Measurements from ENCODE around the gene SERGEF. TPM values are rescaled to one million over a fixed set of nuclear protein-coding genes. Genes with fewer than 3 reads are reported as not detected.

SERGEF gene
- total and polyA plus RNA-seq, 2 experiments from 2014 or later = 18.3 to 23.2 TPM

DNA sequence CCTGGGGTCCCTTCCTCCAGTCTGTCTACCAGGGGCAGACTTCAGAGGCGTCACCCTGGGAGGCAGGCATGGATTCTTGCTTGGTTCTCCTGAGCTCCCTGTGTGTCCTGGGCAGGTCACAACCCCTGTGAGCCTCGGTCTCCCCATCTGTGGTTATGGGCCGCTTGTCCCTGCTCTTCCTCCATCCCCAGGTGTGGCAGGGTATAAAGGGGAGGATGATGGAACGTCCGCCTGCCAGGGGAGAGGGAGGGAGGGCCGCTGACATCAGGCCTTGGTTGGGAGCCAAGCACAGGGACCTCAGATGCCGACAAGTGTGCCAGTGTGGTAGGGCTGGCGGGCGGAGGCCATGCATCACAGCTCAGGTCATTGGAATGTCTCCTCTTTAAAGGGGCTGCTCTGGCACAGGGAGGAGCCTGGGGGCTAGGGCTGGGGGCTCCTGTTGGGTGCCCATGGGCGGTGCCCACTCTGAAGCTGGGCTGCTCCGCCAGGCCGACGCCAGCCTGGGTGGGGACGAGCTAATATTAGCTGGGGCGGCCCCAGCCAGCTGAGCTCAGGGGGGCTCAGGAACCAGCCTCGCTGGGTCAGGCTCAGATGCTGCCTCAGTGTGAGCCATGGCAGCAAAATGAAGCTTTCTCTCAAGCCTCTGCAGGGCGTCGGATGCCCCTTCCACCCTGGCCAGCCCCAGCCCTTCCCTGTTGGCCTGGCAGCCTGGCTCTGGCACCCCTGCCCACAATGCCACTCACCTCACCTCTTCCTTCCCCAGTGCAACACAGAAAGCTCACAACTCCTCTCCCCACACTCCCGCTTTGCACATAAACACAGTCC lies 265.5 kb downstream of the SERGEF start:
- no peaks in the 10 kb centered on the region for H3K36me3 ChIP-seq (ENCODE audit: low read depth)
- no peak overlapping the region for H3K27ac ChIP-seq
- H3K9me2 ChIP-seq (ENCODE audit: insufficient read depth) = no peaks in the 10 kb centered on the region
- peaks cover 11% of the 10 kb centered on the region; the same call in 1 of the 2 replicates for H3K27me3 ChIP-seq (replicated peaks; ENCODE audit: insufficient read depth)
- no peaks in the 10 kb centered on the region for H3K9me3 ChIP-seq (ENCODE audit: low read depth)
- TF ChIP-seq EZH2 (IDR thresholded peaks at IDR 0.05; ENCODE audit: insufficient read depth, poor library complexity, severe bottlenecking) (no peak), EZH2phosphoT487 (IDR thresholded peaks at IDR 0.05; ENCODE audit: insufficient read depth, low read depth) (no peak)
- no peak overlapping the region for H3K4me3 ChIP-seq
- no peak overlapping the region for H3K4me2 ChIP-seq (ENCODE audit: unreplicated experiment)
- no peaks in the 10 kb centered on the region for H4K20me1 ChIP-seq (ENCODE audit: insufficient read depth)
- no peak overlapping the region for H3K9ac ChIP-seq
- 54 to 57% methylated on average over 16 to 19 of the region's 19 CpGs for WGBS, 2 experiments (ENCODE audit: low coverage in 1 of 2, low lambda C conversion rate in 2 of 2, missing lambda C conversion rate in 2 of 2)
- no peak for DNase-seq
- peaks cover 4% of the 10 kb centered on the region; the same call in 1 of the 2 replicates for H3K4me1 ChIP-seq (ENCODE audit: insufficient read depth)
- no peaks in the 10 kb centered on the region for H3K79me2 ChIP-seq (ENCODE audit: insufficient read depth)
- H2AFZ ChIP-seq = no peak overlapping the region
- in situ Hi-C loops (cut with MboI) = no loop called here
- H3F3A ChIP-seq (ENCODE audit: insufficient read depth) = no peaks in the 10 kb centered on the region

DNA sequence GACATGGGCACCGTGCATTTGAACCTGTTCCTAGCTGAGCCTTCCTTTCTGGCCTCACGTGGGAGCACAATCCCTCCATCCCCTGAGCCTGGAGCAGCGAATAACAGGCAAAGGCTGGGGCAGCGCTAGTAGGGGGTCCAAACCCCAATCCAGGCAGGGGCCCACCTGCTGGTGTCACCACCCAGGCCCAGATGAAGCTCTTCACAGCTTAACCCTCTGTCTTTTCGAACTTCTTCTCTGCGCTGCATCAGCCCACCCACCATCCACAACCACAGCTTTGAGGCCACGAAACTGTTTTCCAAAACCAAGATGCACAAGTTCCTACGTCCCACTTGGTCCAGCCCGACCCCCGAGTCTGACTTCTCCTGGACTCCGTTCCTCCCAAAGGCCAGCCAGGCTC lies 266.8 kb downstream of the SERGEF start:
- Histone ChIP-seq H4K20me1 (ENCODE audit: insufficient read depth) (no peaks in the 10 kb centered on the region), H3K4me1 (ENCODE audit: insufficient read depth) (peaks cover 4% of the 10 kb centered on the region; the same call in 1 of the 2 replicates), H2AFZ (no peak overlapping the region), H3F3A (ENCODE audit: insufficient read depth) (no peaks in the 10 kb centered on the region), H3K27me3 (replicated peaks; ENCODE audit: insufficient read depth) (0 out of 2 replicates have a peak, but pooled peaks cover 4% of the 10 kb centered on the region), H3K9ac (no peak overlapping the region), H3K4me3 (no peak overlapping the region), H3K79me2 (ENCODE audit: insufficient read depth) (no peaks in the 10 kb centered on the region), H3K27ac (no peak overlapping the region), H3K36me3 (ENCODE audit: low read depth) (no peaks in the 10 kb centered on the region), H3K9me3 (ENCODE audit: low read depth) (no peaks in the 10 kb centered on the region), H3K9me2 (ENCODE audit: insufficient read depth) (no peaks in the 10 kb centered on the region), H3K4me2 (ENCODE audit: unreplicated experiment) (no peak overlapping the region)
- no peak for DNase-seq
- TF ChIP-seq EZH2phosphoT487 (IDR thresholded peaks at IDR 0.05; ENCODE audit: insufficient read depth, low read depth) (no peak), EZH2 (IDR thresholded peaks at IDR 0.05; ENCODE audit: insufficient read depth, poor library complexity, severe bottlenecking) (no peak)
- WGBS, 2 experiments (ENCODE audit: low coverage in 1 of 2, low lambda C conversion rate in 2 of 2, missing lambda C conversion rate in 2 of 2) = 56 to 66% methylated on average over 11 of the region's 11 CpGs
- in situ Hi-C loops (cut with MboI) = no loop called here

DNA sequence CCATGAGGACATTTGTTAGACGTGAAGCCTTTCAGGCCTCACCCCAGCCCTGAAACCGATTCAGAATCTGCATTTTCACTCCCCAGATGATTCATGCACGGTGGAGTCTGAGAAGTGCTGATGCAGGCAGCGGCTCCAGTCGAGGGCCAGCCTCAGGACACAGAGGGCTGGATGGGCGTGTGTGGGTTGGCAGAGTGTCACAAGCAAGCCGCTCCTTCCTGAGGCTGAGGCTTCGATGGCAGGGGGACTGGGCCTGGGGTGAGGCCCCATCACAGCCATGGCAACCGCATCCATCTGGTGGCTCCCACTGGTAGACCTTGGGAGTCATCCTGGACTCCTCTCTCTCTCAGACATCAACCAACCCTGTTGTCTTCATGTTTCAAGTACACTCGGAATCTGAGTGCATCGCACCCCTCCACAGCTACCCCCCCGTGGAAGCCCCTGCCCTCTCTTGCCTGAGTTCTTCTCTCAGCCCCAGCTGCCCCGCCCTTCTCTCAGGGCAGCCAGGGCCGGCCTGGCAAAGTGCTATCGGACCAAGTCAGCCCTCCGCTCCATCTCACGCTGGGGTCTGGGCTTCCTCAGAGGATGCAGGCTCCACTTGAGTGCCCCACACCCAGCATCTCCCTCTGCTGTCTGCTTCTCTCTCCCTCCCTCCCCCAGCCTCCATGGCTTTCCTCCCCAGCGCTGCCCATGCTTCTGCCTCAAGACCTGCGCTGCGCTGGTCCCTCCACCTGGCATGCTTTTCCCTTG lies 267.6 kb downstream of the SERGEF start:
- Histone ChIP-seq H3K4me2 (ENCODE audit: unreplicated experiment) (no peak overlapping the region), H3K79me2 (ENCODE audit: insufficient read depth) (no peaks in the 10 kb centered on the region), H3K4me1 (ENCODE audit: insufficient read depth) (peaks cover 4% of the 10 kb centered on the region; the same call in 1 of the 2 replicates), H3K27ac (no peak overlapping the region), H3K36me3 (ENCODE audit: low read depth) (no peaks in the 10 kb centered on the region), H3K9me3 (ENCODE audit: low read depth) (no peaks in the 10 kb centered on the region), H3K9me2 (ENCODE audit: insufficient read depth) (no peaks in the 10 kb centered on the region), H4K20me1 (ENCODE audit: insufficient read depth) (no peaks in the 10 kb centered on the region), H3F3A (ENCODE audit: insufficient read depth) (no peaks in the 10 kb centered on the region), H3K27me3 (replicated peaks; ENCODE audit: insufficient read depth) (no peaks in the 10 kb centered on the region), H3K4me3 (no peak overlapping the region), H3K9ac (no peak overlapping the region), H2AFZ (no peak overlapping the region)
- DNase-seq = no peak
- WGBS, 2 experiments (ENCODE audit: low coverage in 1 of 2, low lambda C conversion rate in 2 of 2, missing lambda C conversion rate in 2 of 2) = 68 to 70% methylated on average over 19 to 20 of the region's 20 CpGs
- TF ChIP-seq EZH2 (IDR thresholded peaks at IDR 0.05; ENCODE audit: insufficient read depth, poor library complexity, severe bottlenecking) (no peak), EZH2phosphoT487 (IDR thresholded peaks at IDR 0.05; ENCODE audit: insufficient read depth, low read depth) (no peak)
- in situ Hi-C loops (cut with MboI) = no loop called here

DNA sequence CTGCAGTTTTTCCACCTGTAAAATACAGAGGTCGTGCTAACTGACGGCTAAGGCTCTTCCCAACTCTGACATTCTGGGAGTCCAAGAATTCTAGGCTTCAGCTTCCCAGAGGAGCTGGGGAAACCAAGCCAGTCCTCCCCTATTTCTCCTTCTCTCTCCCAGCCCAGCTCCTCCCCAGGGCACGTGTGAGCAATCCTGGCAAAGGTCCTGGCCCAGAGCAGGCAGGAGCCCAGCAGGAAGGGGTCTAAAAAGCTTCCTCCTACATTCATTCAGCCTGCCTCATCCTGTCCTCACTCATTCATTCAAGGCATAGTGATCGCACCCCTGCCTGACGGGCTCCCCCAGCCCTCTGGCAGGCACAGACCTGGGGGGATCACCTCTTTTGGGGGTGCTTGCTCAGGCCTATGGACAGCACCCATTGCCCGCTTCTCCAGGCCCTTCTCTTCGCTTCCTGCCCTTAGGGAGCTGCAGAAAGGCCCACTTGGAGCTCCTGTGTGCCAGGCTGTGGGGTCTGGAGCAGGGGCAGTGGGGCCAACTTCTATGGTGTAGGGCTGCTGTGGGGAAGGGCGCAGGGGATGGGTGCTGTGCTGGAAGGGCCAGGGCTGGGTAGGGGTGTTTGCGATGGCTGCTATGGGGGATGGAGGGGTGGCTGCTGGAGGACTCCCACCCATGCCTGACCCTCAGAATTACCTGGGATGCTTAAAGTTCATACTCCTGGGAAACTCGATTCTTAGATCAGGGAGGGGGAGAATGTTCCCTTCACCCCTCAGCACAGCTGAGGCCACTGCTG lies 268.5 kb downstream of the SERGEF start:
- no peaks in the 10 kb centered on the region for H3K36me3 ChIP-seq (ENCODE audit: low read depth)
- no peaks in the 10 kb centered on the region for H3K9me3 ChIP-seq (ENCODE audit: low read depth)
- H3K27ac ChIP-seq = no peak overlapping the region
- H3K4me2 ChIP-seq (ENCODE audit: unreplicated experiment) = no peak overlapping the region
- no peaks in the 10 kb centered on the region for H3K9me2 ChIP-seq (ENCODE audit: insufficient read depth)
- no peak overlapping the region for H3K4me3 ChIP-seq
- no peak overlapping the region for H2AFZ ChIP-seq
- no peak for TF ChIP-seq EZH2 (IDR thresholded peaks at IDR 0.05; ENCODE audit: insufficient read depth, poor library complexity, severe bottlenecking)
- TF ChIP-seq EZH2phosphoT487 (IDR thresholded peaks at IDR 0.05; ENCODE audit: insufficient read depth, low read depth) = no peak
- no peaks in the 10 kb centered on the region for H4K20me1 ChIP-seq (ENCODE audit: insufficient read depth)
- no peak overlapping the region for H3K9ac ChIP-seq
- no peaks in the 10 kb centered on the region for H3K27me3 ChIP-seq (replicated peaks; ENCODE audit: insufficient read depth)
- H3F3A ChIP-seq (ENCODE audit: insufficient read depth) = no peaks in the 10 kb centered on the region
- WGBS, 2 experiments (ENCODE audit: low coverage in 1 of 2, low lambda C conversion rate in 2 of 2, missing lambda C conversion rate in 2 of 2) = 60 to 71% methylated on average over 10 of the region's 10 CpGs
- H3K4me1 ChIP-seq (ENCODE audit: insufficient read depth) = peaks cover 4% of the 10 kb centered on the region; the same call in 1 of the 2 replicates
- peak; percentile 44 for DNase-seq
- H3K79me2 ChIP-seq (ENCODE audit: insufficient read depth) = no peaks in the 10 kb centered on the region
- in situ Hi-C loops (cut with MboI) = no loop called here
